LHCN-M2 (cell line): Measurements from ENCODE around the gene ARV1. TPM values are rescaled to one million over a fixed set of nuclear protein-coding genes. Genes with fewer than 3 reads are reported as not detected.
A peak's percentile ranks its signal among the peaks of the same experiment; 100 is the strongest.
"Not testable (repeated sequence)": the region's sequence is repeated elsewhere in the genome, so short reads cannot be mapped to it uniquely, and the experiment has no call there.

Source experiments
- DNase-seq: peaks from one replicate; pipeline ENCODE4 v3.0.0-alpha.2; 2012; ENCODE audit warnings: low read depth
- total RNA-seq: library from RNA; depleted of rRNA; stranded (reverse); fragments of >200 nt; gene quantifications from 2 replicates; pipeline ENCODE4 v1.2.3, GENCODE V29; 2014

The ARV1 gene
- total RNA-seq, 1 experiment from 2014 or later: 21.6 TPM

DNA sequence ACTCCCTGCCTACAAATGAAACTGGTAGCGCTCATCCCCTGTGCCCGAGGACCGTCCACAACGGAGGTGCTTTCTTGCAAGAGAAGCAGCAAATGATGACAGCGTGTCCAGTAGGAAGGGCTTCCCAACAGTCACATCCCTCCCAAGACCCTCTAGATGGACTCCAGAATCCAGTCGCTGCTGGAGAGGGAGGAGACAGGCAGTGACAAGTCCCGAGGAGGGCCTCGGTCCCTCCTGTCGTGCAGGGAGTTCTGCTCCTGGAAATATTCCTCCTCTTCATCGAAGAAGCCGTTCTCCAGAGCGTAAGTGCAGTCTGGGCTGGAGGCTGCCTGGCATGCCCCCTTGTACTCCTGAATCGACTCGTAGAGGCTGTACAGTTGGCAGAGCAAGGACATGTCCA lies 40.8 kb downstream of the ARV1 start:
- no peak for DNase-seq

- DNase-seq: peak; percentile 50
These were observed 41.3 kb downstream of the ARV1 start for GRCh38 chr1:231020139-231020601.

GRCh38 chr1:231020816-231021215 lies 41.9 kb downstream of the ARV1 start:
- DNase-seq: peak; percentile 41

- peak; percentile 59 for DNase-seq
These were observed 42.7 kb downstream of the ARV1 start for GRCh38 chr1:231021540-231022031.

GRCh38 chr1:231022543-231022942 lies 43.6 kb downstream of the ARV1 start:
- not testable (repeated sequence) for DNase-seq

GRCh38 chr1:231023150-231023549 lies 44.3 kb downstream of the ARV1 start:
- DNase-seq: no peak

DNA sequence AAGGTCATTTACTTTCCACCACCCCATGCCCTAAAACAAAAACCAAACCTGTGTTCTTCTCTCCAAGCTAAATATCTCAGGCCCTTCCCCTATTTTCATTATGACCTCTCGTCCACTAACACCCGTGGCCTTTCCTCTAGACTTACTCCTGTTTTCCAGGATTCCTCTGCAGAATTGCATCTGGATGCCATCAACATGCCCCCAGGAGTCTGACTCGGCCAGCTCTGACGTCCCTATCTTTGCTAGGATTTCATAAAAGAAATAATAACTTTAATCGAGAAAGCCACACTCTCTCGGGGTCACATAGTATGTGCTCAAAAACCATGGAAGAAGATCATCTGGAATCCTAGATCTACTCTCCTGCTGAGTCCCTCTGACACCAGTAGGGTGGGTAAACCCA lies 47.7 kb downstream of the ARV1 start:
- DNase-seq: no peak

- DNase-seq: no peak
These were observed 48.4 kb downstream of the ARV1 start for GRCh38 chr1:231027136-231027925.

DNA sequence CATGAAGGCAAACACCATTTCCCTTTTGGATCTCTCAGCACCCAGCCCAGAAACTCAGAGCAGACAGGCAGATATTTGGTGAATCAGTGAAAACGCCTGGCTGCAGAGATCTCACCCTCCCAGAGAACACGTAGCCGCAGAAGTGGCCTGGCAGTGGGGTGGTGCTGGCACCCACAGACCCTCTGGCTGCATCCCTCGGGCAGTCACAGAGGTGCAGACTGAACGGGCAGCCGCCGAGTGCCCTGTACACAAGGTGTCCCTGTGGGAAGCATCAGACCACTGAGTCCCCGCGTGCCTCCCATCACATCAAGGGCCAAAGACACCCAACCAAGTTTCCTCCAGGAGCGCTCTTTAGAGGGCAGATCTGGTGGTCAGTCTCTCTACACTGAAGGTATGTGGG lies 49.1 kb downstream of the ARV1 start:
- DNase-seq: no peak

GRCh38 chr1:231028682-231029081 lies 49.8 kb downstream of the ARV1 start:
- no peak for DNase-seq

DNA sequence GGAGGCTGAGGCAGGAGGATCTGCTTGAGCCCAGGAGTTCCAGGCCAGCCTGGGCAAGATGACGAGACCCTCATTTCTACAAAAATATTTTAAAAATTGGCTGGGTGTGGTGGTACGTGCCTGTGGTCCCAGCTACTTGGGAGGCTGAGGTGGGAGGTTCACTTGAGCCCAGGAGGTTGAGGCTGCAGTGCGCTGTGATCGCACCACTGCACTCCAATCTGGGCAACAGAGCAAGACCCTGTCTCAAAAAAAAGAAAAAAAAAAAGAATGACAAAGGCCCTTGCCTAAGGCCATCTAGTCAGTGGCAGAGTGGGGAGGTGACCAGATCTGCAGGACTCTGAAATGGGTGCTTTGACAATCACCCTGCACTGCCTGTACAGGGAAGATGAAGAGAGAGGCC lies 50.4 kb downstream of the ARV1 start:
- DNase-seq: not testable (repeated sequence)

GRCh38 chr1:231029841-231030240 lies 50.9 kb downstream of the ARV1 start:
- DNase-seq: no peak

DNA sequence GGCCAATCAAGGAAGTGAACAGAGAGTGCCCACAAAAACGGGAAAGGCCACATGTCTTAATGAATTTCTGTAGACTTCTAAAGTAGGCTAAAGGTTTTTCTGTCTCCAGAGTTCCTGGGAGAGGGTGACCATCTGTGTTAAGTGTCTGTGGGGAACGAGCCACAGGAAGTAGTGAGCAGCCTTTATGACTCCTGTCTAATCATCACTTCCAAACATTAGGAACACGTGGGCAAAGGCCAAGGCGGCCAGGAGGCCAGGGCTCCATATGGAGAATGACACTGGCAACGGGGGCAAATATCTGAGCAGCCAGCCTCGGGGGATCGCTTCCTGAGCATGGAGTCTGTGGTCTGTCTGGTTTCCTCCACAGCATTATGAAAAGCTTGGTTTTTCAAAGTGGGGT lies 54.1 kb downstream of the ARV1 start:
- DNase-seq: no peak

DNA sequence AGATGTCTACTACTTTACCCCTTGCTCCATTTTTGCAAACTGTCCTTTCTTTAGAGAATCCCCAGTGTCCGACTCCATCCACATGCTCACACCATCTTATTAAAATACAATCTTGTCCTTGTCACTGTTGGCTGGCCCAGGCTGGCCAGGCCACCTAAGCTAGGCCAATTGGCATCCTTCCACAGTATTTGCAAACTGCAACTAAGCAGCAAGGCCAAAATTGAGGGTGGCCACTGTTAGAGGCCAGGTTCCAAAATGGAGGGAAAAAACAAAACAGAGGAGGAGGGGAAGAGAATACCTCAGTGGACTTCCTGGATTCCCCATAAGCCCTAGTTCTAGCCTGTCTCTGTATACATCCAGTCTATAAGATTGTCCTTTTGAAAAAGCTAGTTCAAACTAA lies 56.9 kb downstream of the ARV1 start:
- no peak for DNase-seq

DNA sequence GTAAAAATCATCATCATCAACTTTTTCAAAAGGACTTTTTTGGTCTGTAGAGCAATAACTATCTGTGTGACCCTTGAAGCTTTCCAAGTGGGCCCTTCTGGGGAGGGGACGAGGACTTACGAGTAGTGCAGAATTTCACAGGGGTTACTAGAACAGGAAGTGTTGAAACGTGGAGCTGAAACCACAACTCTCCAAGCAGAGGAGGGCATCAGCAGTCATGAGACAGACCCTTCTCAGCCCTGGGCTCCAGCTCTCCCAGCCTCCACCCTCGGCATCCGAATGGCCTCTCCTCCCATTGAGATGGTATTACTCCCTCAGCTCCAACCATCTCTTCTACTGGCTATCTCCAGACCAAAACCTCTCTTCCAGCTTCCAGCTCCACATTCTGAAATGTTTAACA lies 57.5 kb downstream of the ARV1 start:
- DNase-seq: no peak

DNA sequence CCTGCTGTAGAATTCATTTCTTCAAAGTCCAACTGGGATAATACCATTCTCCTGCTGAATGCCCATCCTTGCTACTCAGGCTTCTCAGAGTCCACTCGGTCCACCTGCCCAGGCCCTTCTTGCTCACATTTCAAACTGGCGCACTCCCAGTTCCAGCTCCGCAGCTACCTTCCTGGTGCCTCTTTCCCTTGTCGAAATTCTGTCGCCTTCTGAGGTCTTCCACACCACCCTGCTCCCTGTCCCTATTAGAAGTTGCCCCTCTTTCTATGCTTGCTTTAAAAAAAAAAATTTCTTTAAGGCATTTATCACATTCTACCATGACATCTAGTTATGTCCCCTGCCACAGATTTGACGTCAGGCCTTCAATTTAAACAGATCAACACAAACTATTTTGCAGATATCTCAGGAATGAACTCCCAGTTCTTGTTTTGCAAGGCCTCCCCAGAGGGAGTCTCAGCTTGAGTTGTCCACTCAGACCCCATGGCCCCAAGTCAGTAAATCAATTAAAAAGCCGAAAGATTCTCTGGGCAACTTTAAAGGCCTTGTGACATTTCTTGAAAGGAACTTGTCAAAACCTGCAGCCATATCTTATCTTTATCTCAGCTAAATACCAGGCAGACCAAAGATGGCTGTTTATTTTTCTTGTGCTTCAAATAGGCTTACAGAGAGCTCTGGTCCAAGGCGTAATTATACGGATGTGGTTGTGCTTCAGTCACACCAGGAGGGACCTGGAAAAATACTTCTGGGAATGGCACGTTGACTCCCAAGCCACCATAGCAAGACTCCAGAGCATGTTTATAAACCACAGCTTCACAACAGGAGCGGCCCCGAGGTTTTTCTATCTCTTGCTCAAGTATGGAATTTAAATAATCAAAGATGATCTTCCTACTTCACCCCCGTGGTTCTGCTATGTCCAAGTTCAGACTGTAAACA lies 59.0 kb downstream of the ARV1 start:
- DNase-seq: no peak

GRCh38 chr1:231039161-231040018 lies 60.5 kb downstream of the ARV1 start:
- no peak for DNase-seq

- DNase-seq: no peak
These were observed 61.3 kb downstream of the ARV1 start, which contains the start of gene FAM89A for GRCh38 chr1:231040019-231040799. Gene FAM89A, minus strand, starts transcription at chr1:231040254. Its CDS starts 43 bp downstream, at chr1:231040211.

GRCh38 chr1:231040800-231041718 lies 62.2 kb downstream of the ARV1 start:
- DNase-seq: no peak
